GM19395 (cell line): ENCODE data around the gene PSEN1.
"Not testable (repeated sequence)": the region's sequence is repeated elsewhere in the genome, so short reads cannot be mapped to it uniquely, and the experiment has no call there.

ENCODE experiments used
- ATAC-seq: cut with Tn5 transposase; IDR thresholded peaks from one replicate; pipeline ENCODE4 v1.9.1; 2021; ENCODE audit warnings: mild to moderate bottlenecking, moderate library complexity; ENCODE audit not compliant: unreplicated experiment

The PSEN1 gene

DNA sequence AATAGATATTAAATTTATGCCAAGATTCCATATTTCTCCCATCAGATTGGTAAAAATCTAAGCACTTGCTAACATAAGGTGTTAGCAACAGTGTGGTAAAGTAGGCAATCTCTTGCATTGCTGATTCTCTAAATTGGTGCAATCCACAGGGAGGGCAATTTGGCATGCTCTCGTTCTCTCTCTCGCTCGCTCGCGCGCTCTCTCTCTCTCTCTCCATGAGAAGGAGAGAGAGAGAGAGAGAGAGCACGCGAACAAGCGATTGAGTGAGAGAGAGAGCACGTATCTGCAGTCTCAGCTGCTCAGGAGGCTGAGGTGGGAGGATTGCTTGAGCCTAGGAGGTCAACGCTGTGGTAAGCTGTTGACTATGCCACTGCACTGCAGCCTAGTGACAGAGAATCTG is 25.9 kb downstream of the PSEN1 start:
- ATAC-seq: no peak

DNA sequence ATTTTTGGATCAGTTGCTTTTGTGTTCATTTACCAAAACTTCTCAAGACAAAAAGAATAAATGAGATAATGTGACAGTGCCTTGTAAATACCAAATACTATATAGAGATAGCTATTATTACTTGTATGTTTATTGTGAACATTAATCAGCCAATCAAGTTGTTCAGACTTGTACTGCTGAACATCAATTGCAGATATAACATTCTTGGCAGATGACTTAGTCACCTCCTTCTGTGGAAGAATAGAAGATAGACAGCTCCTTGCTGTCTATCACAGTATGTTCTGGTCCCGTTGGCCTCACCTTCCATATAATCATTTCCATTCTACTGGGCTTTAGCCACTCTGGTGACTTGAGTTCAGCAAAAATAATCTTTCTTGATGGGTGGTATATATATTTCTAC is 30.1 kb downstream of the PSEN1 start:
- no peak for ATAC-seq

DNA sequence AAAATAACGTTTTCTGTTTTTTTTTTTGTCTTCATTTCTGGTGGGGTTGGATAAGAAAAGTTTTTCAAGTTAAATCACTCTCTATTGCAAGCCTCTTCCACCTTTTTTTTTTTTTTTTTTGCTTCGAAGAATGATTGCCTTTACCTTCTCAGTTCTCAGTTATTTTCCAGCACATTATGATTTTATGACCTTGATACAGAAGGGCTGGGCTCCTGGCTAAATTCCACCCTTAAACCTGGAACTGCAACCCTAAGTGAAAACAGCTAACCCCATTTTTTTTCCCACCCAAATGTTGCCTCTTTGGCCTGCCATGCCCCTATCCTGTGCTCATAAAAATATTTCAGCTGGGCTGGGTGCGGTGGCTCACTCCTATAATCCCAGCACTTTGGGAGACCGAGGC is 31.4 kb downstream of the PSEN1 start:
- no peak for ATAC-seq

DNA sequence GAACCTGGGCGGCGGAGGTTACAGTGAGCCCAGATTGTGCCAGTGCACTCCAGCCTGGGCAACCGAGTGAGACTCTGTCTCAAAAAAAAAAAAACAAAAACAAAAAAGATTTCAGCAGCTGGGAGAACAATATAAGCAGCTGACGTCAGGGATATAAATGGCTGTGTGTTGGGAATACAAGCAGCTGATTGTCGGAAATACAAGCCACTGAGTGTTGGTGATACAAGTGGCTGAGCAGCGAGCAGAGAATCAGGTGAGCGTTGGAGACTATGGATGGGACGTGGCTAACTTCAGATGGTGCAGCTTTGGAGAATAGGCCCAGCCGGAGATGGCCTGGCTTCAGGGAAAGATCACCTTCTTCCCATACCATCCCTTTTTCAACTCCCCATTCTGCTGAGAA is 32.0 kb downstream of the PSEN1 start:
- ATAC-seq: no peak

DNA sequence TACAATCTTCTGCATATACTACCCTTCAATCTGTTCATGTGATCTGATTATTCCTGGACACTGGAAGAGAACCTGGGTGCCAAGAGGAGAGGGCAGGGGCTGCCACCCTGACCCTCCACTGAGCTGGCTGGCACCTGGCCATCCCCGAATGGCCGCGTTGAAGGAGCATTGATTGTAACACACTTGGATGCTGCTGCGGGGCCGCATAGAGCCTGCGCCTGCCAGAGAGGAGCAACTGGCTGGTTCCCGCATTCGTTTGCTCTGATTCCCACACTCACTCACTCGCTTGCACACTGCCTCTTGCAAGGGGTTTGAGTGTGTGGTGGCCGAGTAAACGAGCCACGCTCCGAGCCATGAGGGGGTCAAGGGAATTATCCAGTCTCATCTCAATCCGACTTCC is 32.4 kb downstream of the PSEN1 start:
- no peak for ATAC-seq

DNA sequence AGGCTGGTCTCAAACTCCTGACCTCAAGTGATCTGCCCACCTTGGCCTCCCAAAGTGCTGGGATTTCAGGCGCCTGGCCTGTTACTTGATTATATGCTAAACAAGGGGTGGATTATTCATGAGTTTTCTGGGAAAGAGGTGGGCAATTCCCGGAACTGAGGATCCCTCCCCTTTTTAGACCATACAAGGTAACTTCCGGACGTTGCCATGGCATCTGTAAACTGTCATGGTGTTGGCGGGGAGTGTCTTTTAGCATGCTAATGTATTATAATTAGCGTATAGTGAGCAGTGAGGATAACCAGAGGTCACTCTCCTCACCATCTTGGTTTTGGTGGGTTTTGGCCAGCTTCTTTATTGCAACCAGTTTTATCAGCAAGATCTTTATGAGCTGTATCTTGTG is 33.5 kb downstream of the PSEN1 start:
- not testable (repeated sequence) for ATAC-seq

DNA sequence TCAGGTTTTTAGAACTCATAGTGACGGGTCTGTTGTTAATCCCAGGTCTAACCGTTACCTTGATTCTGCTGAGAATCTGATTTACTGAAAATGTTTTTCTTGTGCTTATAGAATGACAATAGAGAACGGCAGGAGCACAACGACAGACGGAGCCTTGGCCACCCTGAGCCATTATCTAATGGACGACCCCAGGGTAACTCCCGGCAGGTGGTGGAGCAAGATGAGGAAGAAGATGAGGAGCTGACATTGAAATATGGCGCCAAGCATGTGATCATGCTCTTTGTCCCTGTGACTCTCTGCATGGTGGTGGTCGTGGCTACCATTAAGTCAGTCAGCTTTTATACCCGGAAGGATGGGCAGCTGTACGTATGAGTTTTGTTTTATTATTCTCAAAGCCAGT is 34.4 kb downstream of the PSEN1 start:
- no peak for ATAC-seq

DNA sequence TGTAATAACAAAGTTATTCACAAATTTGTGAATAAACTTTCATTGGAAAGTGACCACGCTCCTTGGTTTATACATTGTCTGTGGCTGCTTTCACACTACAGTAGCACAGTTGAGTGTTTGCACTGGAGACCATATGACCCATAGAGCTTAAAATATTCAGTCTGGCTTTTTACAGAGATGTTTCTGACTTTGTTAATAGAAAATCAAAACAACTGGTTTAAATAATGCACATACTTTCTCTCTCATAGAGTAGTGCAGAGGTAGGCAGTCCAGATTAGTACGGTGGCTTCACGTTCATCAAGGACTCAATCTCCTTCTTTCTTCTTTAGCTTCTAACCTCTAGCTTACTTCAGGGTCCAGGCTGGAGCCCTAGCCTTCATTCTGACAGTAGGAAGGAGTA is 36.2 kb downstream of the PSEN1 start:
- ATAC-seq: no peak

DNA sequence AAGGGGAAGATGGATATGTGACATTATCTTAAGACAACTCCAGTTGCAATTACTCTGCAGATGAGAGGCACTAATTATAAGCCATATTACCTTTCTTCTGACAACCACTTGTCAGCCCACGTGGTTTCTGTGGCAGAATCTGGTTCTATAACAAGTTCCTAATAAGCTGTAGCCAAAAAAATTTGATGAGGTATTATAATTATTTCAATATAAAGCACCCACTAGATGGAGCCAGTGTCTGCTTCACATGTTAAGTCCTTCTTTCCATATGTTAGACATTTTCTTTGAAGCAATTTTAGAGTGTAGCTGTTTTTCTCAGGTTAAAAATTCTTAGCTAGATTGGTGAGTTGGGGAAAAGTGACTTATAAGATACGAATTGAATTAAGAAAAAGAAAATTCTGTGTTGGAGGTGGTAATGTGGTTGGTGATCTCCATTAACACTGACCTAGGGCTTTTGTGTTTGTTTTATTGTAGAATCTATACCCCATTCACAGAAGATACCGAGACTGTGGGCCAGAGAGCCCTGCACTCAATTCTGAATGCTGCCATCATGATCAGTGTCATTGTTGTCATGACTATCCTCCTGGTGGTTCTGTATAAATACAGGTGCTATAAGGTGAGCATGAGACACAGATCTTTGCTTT is 36.9 kb downstream of the PSEN1 start:
- no peak for ATAC-seq

DNA sequence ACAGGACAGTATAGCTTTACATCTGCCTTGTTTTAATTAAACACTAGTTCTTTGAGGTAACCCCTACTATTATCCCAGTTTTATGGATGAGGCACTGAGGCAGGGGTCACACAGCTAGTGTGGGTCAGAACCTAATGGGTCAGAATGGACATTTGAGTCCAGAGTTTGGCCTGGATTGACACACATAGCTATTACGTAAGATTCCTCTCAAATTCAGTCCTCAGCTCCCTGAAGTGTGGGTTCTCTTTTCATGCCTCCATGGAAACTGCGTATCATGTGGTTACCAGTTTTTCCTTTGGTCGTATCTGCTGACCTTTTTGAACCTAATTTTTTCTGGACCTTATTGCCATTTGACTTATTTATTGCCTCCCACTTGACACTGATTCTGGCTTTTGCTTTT is 40.4 kb downstream of the PSEN1 start:
- no peak for ATAC-seq

DNA sequence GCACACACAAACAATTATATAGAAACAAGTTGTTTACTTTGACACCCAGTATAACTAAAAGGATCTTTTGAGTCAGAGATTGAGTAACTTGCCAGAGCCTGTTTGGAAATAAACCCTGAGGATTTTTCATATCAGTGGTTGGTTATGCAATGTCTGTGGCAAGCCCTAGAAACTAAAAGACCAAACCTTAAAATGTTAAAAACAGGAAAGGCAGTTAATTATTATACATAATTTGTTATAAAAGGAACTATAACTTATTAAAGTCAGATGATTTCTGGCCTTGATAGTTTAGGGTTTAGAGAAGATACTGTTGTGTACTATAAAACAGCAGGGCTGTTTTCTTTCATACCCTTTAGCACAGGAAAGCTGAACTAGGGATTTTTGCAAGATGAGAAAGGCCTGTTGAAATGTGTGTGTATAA is 44.1 kb downstream of the PSEN1 start:
- no peak for ATAC-seq

DNA sequence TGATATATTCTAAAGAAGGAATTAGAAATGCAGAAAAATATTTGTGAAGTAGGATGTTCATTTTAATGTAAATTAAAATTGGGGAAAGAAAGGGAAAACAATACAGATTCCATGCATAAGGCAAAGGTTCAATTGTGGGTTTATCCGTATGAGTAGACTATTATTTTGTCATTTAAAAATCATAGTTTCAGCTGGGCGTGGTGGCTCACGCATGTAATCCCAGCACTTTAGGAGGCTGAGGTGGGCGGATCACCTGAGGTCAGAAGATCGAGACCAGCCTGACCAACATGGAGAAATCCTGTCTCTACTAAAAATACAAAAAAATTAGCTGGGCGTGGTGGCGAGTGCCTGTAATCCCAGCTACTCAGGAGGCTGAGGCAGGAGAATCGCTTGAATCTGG is 44.7 kb downstream of the PSEN1 start:
- ATAC-seq: not testable (repeated sequence)

DNA sequence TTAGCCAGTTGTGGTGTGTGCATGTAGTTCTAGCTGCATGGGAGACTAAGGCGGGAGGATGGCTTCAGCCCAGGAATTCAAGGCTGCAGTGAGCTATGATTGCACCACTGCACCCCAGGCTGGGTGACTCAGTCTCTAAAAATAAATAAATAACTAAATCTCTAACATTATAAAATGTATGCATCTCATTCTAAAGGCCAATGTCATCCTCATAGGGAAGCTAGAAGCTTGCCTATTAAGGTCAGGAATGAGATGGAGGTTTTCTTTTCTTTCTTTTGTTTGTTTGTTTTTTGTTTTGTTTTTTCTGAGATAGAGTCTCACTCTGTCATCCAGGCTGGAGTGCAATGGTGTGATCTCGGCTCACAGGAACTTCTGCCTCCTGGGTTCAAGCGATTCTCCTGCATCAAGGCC is 52.2 kb downstream of the PSEN1 start:
- no peak for ATAC-seq

DNA sequence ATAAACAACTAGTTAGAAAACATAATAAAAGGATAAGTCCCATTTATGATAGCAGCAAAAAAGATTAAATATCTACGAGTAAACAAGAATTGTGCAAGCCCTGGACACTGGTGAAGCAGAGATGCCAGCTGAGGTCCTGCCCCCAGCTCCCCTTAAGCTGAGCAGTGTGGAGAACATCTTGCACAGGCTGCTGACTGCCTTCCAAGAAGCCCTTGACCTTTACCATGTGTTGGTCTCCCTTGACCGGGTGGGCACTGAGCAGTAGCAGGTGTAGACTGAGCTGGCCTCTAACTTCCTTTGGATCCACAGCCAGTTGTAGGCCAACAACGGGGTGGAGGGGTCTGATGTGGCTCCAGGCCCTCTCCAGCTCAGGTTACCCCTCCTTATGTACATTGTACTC is 53.3 kb downstream of the PSEN1 start:
- ATAC-seq: no peak

DNA sequence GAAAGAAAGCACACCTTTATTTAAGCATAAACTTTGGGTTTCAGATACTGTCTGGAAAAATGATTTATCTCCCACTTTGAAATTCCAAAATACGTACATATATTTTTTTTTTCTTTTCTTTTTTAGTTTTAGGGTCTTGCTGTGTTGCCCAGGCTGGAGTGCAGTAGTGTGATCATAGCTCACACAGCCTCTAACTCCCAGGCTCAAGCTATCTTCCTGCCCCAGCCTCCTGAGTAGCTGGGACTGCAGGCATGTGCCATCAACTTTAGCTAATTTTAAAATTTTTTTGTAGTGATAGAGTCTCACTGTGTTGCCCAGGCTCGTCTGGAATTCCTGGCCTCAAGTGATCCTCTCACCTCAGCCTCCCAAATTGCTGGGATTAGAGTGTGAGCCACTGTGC is 55.1 kb downstream of the PSEN1 start:
- ATAC-seq: no peak

DNA sequence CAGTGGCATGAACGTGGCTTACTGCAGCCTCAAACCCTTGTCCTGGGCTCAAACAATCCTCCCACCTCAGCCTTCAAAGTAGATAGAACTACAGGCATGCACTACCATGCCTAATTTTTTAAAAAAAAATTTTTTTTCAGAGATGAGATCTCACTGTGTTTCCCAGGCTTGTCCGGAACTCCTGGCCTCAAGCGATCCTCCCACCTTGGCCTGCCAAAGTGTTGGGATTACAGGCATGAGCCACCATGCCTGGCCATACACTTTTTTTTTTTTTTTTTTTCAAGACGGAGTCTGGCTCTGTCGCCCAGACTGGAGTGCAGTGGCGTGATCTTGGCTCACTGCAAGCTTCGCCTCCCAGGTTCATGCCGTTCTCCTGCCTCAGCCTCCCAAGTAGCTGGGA is 58.0 kb downstream of the PSEN1 start:
- not testable (repeated sequence) for ATAC-seq

DNA sequence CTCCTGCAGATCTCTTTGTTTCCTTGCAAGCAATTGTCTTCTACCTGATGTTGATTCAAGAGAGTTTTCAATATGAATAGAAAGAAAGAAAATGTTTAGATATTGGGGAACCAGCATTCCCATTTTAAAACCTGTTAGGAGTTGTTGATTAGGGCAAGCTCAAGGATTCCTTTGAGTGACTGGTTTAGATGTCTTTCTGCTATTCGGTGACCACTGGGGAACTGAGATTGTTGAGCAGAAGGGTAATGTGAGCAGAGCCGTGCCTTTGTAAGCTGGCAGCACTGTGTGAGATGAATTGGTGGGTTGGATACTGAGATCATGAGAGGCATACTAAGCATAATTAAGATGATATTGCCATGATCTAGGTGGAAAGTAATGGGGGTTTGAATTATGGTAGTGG is 61.9 kb downstream of the PSEN1 start:
- ATAC-seq: no peak

DNA sequence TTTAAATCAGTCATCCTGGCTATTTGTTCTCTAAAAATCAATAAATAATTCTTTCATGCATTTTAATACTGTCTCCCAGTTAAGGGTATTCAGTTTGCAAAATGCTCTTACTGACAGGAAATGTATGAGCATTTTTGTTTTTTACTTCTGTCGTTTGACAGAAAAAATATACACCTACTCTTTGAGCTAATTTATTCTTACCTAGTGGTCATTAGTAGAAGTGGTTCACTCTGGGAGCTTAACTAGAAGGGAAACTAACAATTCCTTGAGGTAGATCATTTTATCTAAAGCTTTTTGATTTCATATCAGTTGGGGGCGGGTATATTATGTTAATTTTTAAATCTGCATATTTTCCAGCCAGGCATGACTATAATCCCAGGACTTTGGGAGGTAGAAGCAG is 67.2 kb downstream of the PSEN1 start:
- ATAC-seq: no peak

DNA sequence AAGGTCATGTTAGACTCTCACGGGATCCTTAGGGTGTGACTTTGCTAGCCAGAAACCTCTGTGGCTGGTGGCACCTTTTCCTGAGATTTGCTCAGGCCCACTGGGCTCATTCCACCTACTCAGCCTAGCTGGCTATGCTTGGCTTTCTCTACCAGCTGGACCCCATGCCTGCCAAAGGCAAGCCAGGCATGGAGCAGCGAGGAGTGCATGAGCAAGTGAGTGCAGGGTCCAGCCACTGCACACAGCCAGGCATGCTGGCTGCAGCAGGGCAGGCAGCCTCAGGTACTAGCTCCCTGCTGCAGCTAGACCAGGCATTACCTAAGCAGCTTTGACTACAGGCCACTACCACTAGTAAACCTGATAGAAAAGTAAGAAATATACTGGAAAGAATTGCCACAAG is 71.3 kb downstream of the PSEN1 start:
- ATAC-seq: no peak

DNA sequence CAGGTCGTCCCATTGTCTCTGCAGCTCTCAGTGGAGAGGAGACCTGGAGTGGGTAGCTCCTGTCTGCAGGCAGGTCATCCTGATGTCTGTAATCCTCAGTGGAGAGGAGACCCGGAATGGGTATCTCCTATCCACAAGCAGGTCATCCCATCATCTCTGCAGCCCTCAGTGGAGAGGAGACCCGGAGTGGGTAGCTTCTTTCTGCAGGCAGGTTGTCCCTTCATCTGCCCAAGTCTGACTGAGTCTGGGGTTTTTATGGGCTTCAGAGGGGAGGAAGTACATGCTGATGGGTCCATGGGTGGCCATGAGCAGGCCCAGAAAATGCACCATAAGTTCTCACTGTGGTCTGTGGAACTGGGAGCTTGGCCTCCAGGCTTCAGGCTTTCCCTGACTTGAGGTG is 72.1 kb downstream of the PSEN1 start:
- no peak for ATAC-seq

DNA sequence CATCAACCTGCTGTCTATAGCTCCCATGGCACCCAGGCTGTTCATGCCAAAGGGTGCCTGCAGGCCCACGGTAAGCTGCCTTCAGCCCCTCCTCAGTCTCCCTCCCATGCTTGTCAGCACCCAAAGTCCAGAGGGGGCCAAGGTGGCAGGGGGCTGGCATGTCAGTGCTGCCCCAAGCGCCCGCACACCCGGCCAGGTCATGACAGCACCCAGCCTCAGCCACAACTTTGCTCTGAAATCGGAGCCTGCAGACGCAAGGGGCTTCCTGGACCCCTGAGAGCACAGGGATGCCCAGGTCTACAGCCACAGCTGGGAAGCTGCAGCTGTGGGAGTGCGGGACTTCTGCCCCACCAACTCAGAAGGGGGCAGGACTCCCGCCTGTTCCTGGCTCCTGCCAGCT is 72.5 kb downstream of the PSEN1 start:
- ATAC-seq: no peak

DNA sequence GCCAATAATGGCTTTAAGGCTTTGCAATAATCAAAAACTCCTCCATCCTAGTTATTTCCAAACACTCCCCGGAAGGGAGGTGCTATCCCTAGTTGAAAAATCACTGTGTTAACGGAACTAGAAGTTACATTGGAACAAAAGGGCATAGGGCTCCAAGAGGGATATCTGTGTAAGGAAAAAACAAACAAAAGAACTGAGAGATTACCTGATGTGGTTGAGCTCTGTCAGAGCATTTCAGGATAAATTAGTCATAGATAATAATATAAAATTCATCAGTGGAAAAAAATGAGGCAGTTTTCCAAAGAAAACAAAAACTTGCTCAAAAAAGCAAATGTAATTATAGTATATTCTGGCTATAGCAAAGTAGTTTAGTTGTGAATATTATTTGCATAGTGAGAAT is 73.6 kb downstream of the PSEN1 start:
- no peak for ATAC-seq

DNA sequence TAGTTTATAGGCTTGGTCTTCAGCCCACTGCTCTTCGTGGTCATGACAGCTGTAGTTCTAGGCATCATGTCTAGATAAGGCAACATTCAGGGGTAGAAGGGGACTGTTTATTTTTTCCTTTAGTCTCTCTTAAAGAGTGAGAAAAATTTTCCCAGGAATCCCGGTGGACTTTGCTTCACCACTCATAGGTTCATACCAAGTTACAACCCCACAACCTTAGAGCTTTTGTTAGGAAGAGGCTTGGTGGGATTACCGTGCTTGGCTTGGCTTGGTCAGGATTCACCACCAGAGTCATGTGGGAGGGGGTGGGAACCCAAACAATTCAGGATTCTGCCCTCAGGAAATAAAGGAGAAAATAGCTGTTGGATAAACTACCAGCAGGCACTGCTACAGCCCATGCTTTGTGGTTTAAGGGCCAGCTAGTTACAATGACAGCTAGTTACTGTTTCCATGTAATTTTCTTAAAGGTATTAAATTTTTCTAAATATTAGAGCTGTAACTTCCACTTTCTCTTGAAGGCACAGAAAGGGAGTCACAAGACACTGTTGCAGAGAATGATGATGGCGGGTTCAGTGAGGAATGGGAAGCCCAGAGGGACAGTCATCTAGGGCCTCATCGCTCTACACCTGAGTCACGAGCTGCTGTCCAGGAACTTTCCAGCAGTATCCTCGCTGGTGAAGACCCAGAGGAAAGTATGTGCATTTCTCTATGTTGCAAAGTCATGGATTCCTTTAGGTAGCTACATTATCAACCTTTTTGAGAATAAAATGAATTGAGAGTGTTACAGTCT is 75.1 kb downstream of the PSEN1 start:
- no peak for ATAC-seq
